Glutamatergic neuron (in vitro differentiated cells): ENCODE measurements around the gene RARS2. TPM values are rescaled to one million over a fixed set of nuclear protein-coding genes. Genes with fewer than 3 reads are reported as not detected.
A peak's percentile ranks its signal among the peaks of the same experiment; 100 is the strongest.

Experiments
- DNase-seq: peaks from one replicate; pipeline ENCODE4 v3.0.0; 2022
- H3K27ac Mint-ChIP-seq: one replicate; pipeline ENCODE4 v1.8.0; 2020; ENCODE audit warnings: mild to moderate bottlenecking, mixed read lengths, inconsistent platforms; ENCODE audit not compliant: unreplicated experiment
- H3K27me3 Mint-ChIP-seq: one replicate; pipeline ENCODE4 v1.8.0; 2020; ENCODE audit warnings: mild to moderate bottlenecking, moderate library complexity, mixed read lengths, inconsistent platforms; ENCODE audit not compliant: unreplicated experiment
- H3K36me3 Mint-ChIP-seq: one replicate; pipeline ENCODE4 v1.8.0; 2020; ENCODE audit warnings: mild to moderate bottlenecking, mixed read lengths, inconsistent platforms; ENCODE audit not compliant: unreplicated experiment
- H3K4me1 Mint-ChIP-seq: one replicate; pipeline ENCODE4 v1.8.0; 2020; ENCODE audit warnings: mild to moderate bottlenecking, low read depth, mixed read lengths, inconsistent platforms; ENCODE audit not compliant: unreplicated experiment
- H3K4me3 Mint-ChIP-seq: one replicate; pipeline ENCODE4 v1.8.0; 2020; ENCODE audit warnings: mild to moderate bottlenecking, mixed read lengths, inconsistent platforms; ENCODE audit not compliant: unreplicated experiment
- H3K9me3 Mint-ChIP-seq: one replicate; pipeline ENCODE4 v1.8.0; 2020; ENCODE audit warnings: mild to moderate bottlenecking, moderate library complexity, mixed read lengths, inconsistent platforms; ENCODE audit not compliant: unreplicated experiment
- total RNA-seq: library from RNA; stranded (reverse); fragmentation: NEBNext Ultra II Directional; extraction: Animal tissue kit (Norgen Biotek cat#: 25700); gene quantifications from one replicate; pipeline ENCODE4 v1.2.1, GENCODE V29; 2021; ENCODE audit not compliant: unreplicated experiment
- TF ChIP-seq, protein P1 (sequence below): fragments of 200-600 bp; sonication (generic); IDR thresholded peaks from one replicate; pipeline ENCODE4 v1.5.0; 2021; ENCODE audit not compliant: partially characterized antibody, unreplicated experiment

The RARS2 gene
- total RNA-seq, 1 donor from 2014 or later = 42.0 TPM

- peaks cover 2% of the 10 kb centered on the region for H3K9me3 Mint-ChIP-seq
- DNase-seq = peak; percentile 21
- H3K36me3 Mint-ChIP-seq = peaks cover 22% of the 10 kb centered on the region
- H3K4me3 Mint-ChIP-seq = no peak overlapping the region
- H3K27ac Mint-ChIP-seq = no peak overlapping the region
- H3K4me1 Mint-ChIP-seq = peaks cover 4% of the 10 kb centered on the region
- H3K27me3 Mint-ChIP-seq = no peaks in the 10 kb centered on the region
- TF ChIP-seq, protein P1, sequence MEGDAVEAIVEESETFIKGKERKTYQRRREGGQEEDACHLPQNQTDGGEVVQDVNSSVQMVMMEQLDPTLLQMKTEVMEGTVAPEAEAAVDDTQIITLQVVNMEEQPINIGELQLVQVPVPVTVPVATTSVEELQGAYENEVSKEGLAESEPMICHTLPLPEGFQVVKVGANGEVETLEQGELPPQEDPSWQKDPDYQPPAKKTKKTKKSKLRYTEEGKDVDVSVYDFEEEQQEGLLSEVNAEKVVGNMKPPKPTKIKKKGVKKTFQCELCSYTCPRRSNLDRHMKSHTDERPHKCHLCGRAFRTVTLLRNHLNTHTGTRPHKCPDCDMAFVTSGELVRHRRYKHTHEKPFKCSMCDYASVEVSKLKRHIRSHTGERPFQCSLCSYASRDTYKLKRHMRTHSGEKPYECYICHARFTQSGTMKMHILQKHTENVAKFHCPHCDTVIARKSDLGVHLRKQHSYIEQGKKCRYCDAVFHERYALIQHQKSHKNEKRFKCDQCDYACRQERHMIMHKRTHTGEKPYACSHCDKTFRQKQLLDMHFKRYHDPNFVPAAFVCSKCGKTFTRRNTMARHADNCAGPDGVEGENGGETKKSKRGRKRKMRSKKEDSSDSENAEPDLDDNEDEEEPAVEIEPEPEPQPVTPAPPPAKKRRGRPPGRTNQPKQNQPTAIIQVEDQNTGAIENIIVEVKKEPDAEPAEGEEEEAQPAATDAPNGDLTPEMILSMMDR = no peak
Observed at GRCh38 chr6:87483929-87484328, 105.9 kb downstream of the RARS2 start.

DNA sequence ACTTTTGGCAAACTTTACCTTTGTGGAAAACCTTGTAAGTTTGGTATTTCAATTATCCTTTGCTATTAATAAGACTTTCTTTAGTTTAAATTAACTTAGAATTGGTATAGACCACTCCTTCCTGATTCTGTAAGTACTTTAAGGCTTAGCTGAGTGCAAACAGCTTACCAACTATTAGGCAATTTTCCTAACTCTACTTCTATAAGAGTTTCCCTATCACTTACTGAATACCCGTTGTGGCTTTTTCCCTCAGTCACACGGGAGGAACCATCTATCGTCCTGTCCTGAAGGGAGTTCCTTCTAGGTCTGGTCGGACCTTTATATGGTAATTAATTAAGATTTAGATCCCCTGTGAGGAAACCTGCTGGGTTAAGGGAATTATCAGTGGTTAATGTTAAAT, 107.4 kb downstream of the RARS2 start:
- H3K4me3 Mint-ChIP-seq = no peak overlapping the region
- DNase-seq = no peak
- peaks cover 34% of the 10 kb centered on the region for H3K36me3 Mint-ChIP-seq
- no peak overlapping the region for H3K27ac Mint-ChIP-seq
- H3K9me3 Mint-ChIP-seq = peaks cover 3% of the 10 kb centered on the region
- peaks cover 4% of the 10 kb centered on the region for H3K4me1 Mint-ChIP-seq
- no peaks in the 10 kb centered on the region for H3K27me3 Mint-ChIP-seq
- TF ChIP-seq, protein P1 = no peak

DNA sequence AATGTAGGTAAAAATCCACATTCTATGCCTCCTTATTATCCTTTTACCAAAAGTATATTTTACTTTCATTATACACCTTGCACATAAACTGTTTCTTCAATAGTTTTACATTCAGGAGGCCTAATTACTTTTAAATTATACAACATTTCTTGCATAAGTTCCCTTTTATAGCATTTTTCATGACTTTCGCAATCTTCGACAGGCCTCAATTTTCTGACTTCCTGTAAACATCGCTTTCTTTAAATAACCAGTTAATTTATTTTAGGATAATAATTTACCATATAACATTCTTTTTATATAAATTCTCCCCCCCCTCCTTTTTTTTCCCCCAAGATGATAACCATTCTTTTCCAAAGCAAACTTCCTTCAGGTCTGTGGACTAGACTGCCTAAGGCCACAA, 107.9 kb downstream of the RARS2 start:
- H3K4me3 Mint-ChIP-seq = no peak overlapping the region
- H3K27me3 Mint-ChIP-seq = no peaks in the 10 kb centered on the region
- H3K27ac Mint-ChIP-seq = no peak overlapping the region
- H3K36me3 Mint-ChIP-seq = peaks cover 34% of the 10 kb centered on the region
- TF ChIP-seq, protein P1 = no peak
- peaks cover 4% of the 10 kb centered on the region for H3K4me1 Mint-ChIP-seq
- peaks cover 3% of the 10 kb centered on the region for H3K9me3 Mint-ChIP-seq
- DNase-seq = no peak

GRCh38 chr6:87473419-87473903, 116.3 kb downstream of the RARS2 start:
- H3K4me3 Mint-ChIP-seq = peak overlapping the region; percentile 99
- H3K9me3 Mint-ChIP-seq = peaks cover 11% of the 10 kb centered on the region
- peaks cover 7% of the 10 kb centered on the region for H3K36me3 Mint-ChIP-seq
- DNase-seq = no peak
- peaks cover 5% of the 10 kb centered on the region for H3K4me1 Mint-ChIP-seq
- H3K27ac Mint-ChIP-seq = peak overlapping the region; percentile 84
- H3K27me3 Mint-ChIP-seq = peaks cover 3% of the 10 kb centered on the region
- TF ChIP-seq, protein P1 = no peak

DNA sequence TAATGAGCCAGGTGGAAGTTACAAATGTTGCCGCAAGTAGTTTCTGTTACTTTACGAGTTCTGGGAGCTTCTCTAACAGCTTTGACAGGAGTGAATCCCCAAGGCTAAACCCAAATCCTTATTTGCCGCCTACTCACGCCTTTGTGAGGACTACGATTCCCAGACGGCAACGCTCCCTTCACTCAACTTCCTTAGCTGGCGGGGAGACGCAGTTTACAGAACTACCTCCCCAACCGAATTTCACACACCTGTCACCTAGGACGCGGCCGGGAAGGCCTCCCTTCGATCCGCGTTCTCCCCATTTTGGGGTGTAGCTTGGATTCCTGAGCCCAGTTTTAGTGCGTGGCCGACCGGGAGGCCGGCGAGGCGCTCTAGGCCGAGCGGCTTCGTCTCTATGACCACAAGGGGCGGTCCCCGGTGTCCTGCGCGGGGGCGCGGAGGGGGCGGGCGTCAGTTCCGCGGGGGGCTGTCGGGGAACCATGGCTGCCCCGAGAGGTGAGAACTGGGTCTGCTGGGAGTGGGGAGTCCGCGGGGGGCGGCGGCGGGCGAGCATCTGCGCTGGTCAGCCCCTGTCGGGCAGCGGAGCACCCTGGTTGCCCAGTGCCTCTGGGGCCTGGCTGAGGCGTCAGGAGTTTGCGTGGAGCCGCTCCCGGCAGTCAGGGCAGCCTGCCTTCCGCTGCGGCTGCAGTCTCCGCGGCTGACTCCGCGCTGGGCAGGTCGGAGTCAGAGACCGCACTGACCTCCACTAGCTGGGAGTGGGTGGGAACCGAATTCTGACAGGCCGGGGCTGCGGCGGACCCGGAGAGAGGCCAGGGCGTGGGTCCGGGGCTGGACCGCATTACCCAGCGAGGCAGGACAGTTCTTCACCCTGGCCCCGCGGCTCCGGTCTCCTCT, 117.0 kb downstream of the RARS2 start, which contains the start of gene SLC35A1:
Gene SLC35A1 (plus strand): TSS at position 450 of the 894 bp plus-strand sequence. CDS start 30 bp downstream, at position 480.
- Mint-ChIP-seq H3K9me3 (peaks cover 11% of the 10 kb centered on the region), H3K4me3 (peak within 1 kb of the TSS; percentile 99), H3K4me1 (peaks cover 5% of the 10 kb centered on the region), H3K27ac (peak within 1 kb of the TSS; percentile 96), H3K36me3 (peaks cover under 1% of the 10 kb centered on the region), H3K27me3 (peaks cover 3% of the 10 kb centered on the region)
- DNase-seq = peak; percentile 85
- TF ChIP-seq, protein P1 = peak; percentile 51
